DND-41 (cell line): Measurements from ENCODE around the gene EIF5.

Experiments used
- ATAC-seq: fragments of 200-7000 bp; cut with Tn5 transposase; 3 replicates; pipeline ENCODE4 v1.9.1; 2021; ENCODE audit warnings: low read depth; ENCODE audit not compliant: insufficient read depth
- DNase-seq: peaks from one replicate; pipeline ENCODE4 v3.0.0-alpha.2; 2020
- H2AFZ ChIP-seq: 2 replicates; pipeline ENCODE4 v1.6.0; 2012; ENCODE audit warnings: low read depth, low read length
- H3K27ac ChIP-seq: 2 replicates; pipeline ENCODE4 v1.5.1; 2012; ENCODE audit warnings: low read length, inconsistent platforms
- H3K27me3 ChIP-seq: fragments of 200-600 bp; sonication (generic); 2 replicates; pipeline ENCODE4 v1.6.0; 2012; ENCODE audit warnings: low read length, mild to moderate bottlenecking, inconsistent platforms; ENCODE audit not compliant: insufficient read depth, poor library complexity
- H3K36me3 ChIP-seq: 2 replicates; pipeline ENCODE4 v1.5.1; 2012; ENCODE audit warnings: low read length, inconsistent platforms; ENCODE audit not compliant: insufficient read depth
- H3K4me1 ChIP-seq: 2 replicates; pipeline ENCODE4 v1.5.1; 2012; ENCODE audit warnings: mild to moderate bottlenecking, low read length; ENCODE audit not compliant: insufficient read depth
- H3K4me2 ChIP-seq: 2 replicates; pipeline ENCODE4 v1.6.0; 2012; ENCODE audit warnings: mild to moderate bottlenecking, moderate library complexity, low read length, inconsistent platforms; ENCODE audit not compliant: insufficient read depth
- H3K4me3 ChIP-seq, 2 experiments: fragments of 200-600 bp in 1 of 2; shearing (Covaris generic) in 1 of 2; 2 replicates each; pipeline ENCODE4 v1.5.1; 2012 to 2016; ENCODE audit warnings: inconsistent platforms in 2 of 2, low read length in 2 of 2, mild to moderate bottlenecking in 2 of 2, low read depth in 1 of 2, moderate library complexity in 1 of 2
- H3K79me2 ChIP-seq: 2 replicates; pipeline ENCODE4 v1.6.0; 2012; ENCODE audit warnings: low read length, inconsistent platforms; ENCODE audit not compliant: insufficient read depth
- H3K9ac ChIP-seq: 2 replicates; pipeline ENCODE4 v1.6.0; 2012; ENCODE audit warnings: low read depth, mild to moderate bottlenecking, inconsistent platforms, low read length, moderate library complexity
- H3K9me3 ChIP-seq: 2 replicates; pipeline ENCODE4 v1.5.1; 2012; ENCODE audit warnings: low read length, moderate library complexity, mild to moderate bottlenecking, inconsistent platforms; ENCODE audit not compliant: insufficient read depth, severe bottlenecking
- H4K20me1 ChIP-seq: 2 replicates; pipeline ENCODE4 v1.6.0; 2012; ENCODE audit warnings: low read length; ENCODE audit not compliant: insufficient read depth
- EZH2 ChIP-seq: IDR thresholded peaks from 3 replicates; pipeline ENCODE4 v1.6.1; 2012; ENCODE audit warnings: borderline replicate concordance, low read depth, mild to moderate bottlenecking, moderate library complexity, low read length, inconsistent platforms; ENCODE audit not compliant: severe bottlenecking
- TF ChIP-seq, protein P1 (sequence below): IDR thresholded peaks from 2 replicates; pipeline ENCODE4 v1.5.1; 2012; ENCODE audit warnings: borderline replicate concordance, low read length, moderate library complexity, mild to moderate bottlenecking; ENCODE audit not compliant: poor library complexity, severe bottlenecking; ENCODE audit errors: extremely low read depth

Gene EIF5

GRCh38 chr14:103385152-103385928 lies 51.3 kb downstream of the EIF5 start, which contains the start of gene MARK3:
Gene MARK3, plus strand, starts transcription at chr14:103385415. Its CDS starts 615 bp downstream, at chr14:103386030.
- Histone ChIP-seq H2AFZ (peak within 1 kb of the TSS; percentile 97), H4K20me1 (peaks cover 30% of the 10 kb centered on the region), H3K27me3 (peaks cover 17% of the 10 kb centered on the region), H3K36me3 (no peaks in the 10 kb centered on the region; the same call in 1 of the 2 replicates), H3K4me2 (peak within 1 kb of the TSS; percentile 96), H3K9me3 (no peaks in the 10 kb centered on the region), H3K4me3 (peak within 1 kb of the TSS; percentile 90 to 99), H3K4me1 (peaks cover 35% of the 10 kb centered on the region), H3K9ac (peak within 1 kb of the TSS; percentile 93), H3K27ac (peak within 1 kb of the TSS; percentile 88), H3K79me2 (peaks cover 57% of the 10 kb centered on the region)
- DNase-seq (peak; percentile 96), ATAC-seq (peak; percentile 93)
- TF ChIP-seq EZH2, result no peak
- TF ChIP-seq, protein P1, sequence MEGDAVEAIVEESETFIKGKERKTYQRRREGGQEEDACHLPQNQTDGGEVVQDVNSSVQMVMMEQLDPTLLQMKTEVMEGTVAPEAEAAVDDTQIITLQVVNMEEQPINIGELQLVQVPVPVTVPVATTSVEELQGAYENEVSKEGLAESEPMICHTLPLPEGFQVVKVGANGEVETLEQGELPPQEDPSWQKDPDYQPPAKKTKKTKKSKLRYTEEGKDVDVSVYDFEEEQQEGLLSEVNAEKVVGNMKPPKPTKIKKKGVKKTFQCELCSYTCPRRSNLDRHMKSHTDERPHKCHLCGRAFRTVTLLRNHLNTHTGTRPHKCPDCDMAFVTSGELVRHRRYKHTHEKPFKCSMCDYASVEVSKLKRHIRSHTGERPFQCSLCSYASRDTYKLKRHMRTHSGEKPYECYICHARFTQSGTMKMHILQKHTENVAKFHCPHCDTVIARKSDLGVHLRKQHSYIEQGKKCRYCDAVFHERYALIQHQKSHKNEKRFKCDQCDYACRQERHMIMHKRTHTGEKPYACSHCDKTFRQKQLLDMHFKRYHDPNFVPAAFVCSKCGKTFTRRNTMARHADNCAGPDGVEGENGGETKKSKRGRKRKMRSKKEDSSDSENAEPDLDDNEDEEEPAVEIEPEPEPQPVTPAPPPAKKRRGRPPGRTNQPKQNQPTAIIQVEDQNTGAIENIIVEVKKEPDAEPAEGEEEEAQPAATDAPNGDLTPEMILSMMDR, result peak; percentile 45

DNA sequence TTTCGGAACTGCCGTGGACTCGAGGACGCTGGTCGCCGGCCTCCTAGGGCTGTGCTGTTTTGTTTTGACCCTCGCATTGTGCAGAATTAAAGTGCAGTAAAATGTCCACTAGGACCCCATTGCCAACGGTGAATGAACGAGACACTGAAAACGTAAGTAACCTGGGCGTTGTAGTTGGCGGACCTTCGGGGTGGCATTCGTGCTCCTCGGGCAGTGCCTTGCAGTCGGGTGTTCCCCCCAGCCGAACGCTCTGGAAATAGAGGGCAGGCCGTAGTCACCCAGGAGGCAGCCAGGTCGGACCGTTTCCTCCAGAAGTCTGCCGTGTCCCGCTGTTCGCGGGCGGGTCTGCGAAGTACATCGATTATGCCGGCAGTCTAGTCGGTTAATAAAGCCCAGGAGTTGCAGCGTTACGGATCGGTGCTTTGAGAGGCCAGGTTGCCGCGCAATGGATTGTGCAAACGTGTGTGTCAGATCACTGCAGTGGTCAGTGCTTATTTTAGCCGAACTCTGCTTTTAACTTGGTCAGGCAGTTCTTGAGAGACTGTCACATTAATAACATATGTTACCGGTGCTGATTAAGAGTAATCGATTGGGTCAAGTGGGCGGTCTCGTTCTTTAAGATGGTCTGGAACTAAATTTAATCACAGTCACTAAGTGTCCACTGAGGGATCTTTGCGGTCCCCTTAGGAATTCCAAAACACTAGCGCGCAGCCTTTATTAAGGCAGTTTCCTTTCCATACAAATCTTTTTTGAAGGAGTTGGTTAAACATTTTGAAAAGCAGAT lies 52.1 kb downstream of the EIF5 start:
- peak overlapping the region; percentile 96 for H3K4me2 ChIP-seq
- peaks cover 38% of the 10 kb centered on the region for H3K4me1 ChIP-seq
- peaks cover 65% of the 10 kb centered on the region for H3K79me2 ChIP-seq
- peak overlapping the region; percentile 91 for H2AFZ ChIP-seq
- H3K27ac ChIP-seq, result peak overlapping the region; percentile 88
- no peaks in the 10 kb centered on the region for H3K9me3 ChIP-seq
- H3K36me3 ChIP-seq, result no peaks in the 10 kb centered on the region; the same call in 1 of the 2 replicates
- TF ChIP-seq, protein P1, result no peak
- TF ChIP-seq EZH2, result no peak
- ATAC-seq, result peak; percentile 10; the same call in 1 of the 3 replicates
- peaks cover 12% of the 10 kb centered on the region for H3K27me3 ChIP-seq
- H3K4me3 ChIP-seq, result peak overlapping the region; percentile 90 to 99
- peak; percentile 44 for DNase-seq
- H4K20me1 ChIP-seq, result peaks cover 37% of the 10 kb centered on the region
- peak overlapping the region; percentile 93 for H3K9ac ChIP-seq

DNA sequence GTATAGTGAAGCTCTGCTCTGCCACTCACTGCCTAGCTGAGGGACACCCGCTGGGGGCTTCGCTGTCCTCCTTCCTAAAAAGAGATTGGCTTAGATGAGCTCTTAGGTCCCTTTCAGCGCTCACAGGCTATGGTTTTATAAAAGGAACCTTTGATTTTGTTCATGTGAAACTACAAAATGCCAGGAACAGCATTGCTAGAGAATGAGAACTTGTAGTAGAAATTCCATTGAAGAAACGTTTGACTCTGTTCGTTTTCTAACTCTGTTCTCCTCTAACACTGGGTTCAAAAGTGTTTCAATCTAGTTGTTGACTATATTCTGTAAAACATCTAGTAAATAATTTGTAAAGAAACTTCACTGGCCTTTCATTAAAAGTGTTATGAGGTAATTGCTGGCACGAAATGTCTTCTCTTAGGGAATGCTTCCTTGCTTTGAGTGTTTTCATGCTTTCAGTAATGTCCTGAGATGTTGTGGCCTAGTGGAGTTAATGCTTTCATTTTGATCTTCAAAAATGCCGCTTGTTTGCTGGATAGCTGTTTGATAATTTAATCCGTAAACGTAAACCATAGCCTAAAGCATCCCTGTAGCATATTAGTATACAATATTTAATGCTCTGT lies 52.8 kb downstream of the EIF5 start:
- Histone ChIP-seq H3K36me3 (no peaks in the 10 kb centered on the region; the same call in 1 of the 2 replicates), H3K4me3 (peak overlapping the region; percentile 90 to 99), H3K4me1 (peaks cover 40% of the 10 kb centered on the region), H3K9ac (peak overlapping the region; percentile 93), H4K20me1 (peaks cover 39% of the 10 kb centered on the region), H3K27me3 (peaks cover 6% of the 10 kb centered on the region), H2AFZ (no peak overlapping the region), H3K9me3 (no peaks in the 10 kb centered on the region), H3K4me2 (peak overlapping the region; percentile 96), H3K79me2 (peaks cover 71% of the 10 kb centered on the region), H3K27ac (peak overlapping the region; percentile 88)
- TF ChIP-seq EZH2, result no peak
- TF ChIP-seq, protein P1, result no peak
- ATAC-seq (no peak), DNase-seq (no peak)
